GM21737 (cell line): ENCODE measurements around the gene GRIA3.

Experiments used
- ATAC-seq: cut with Tn5 transposase; IDR thresholded peaks from one replicate; pipeline ENCODE4 v1.9.1; 2021; ENCODE audit warnings: mild to moderate bottlenecking, moderate library complexity; ENCODE audit not compliant: unreplicated experiment

Gene GRIA3

GRCh38 chrX:123184219-123184865 lies at the start of gene GRIA3:
TSS of gene GRIA3 (plus strand) at chrX:123184278. CDS start at chrX:123184536, 258 bp downstream.
- ATAC-seq: no peak

GRCh38 chrX:123138473-123138872 lies 45.6 kb upstream of the GRIA3 start:
- ATAC-seq: no peak

GRCh38 chrX:123140454-123140853 lies 43.6 kb upstream of the GRIA3 start:
- ATAC-seq: no peak

- no peak for ATAC-seq
Observed at GRCh38 chrX:123140904-123141303, 43.2 kb upstream of the GRIA3 start.

GRCh38 chrX:123153846-123154335 lies 30.2 kb upstream of the GRIA3 start:
- no peak for ATAC-seq

GRCh38 chrX:123155327-123155726 lies 28.8 kb upstream of the GRIA3 start:
- no peak for ATAC-seq

- ATAC-seq: no peak
Observed at GRCh38 chrX:123157586-123157985, 26.5 kb upstream of the GRIA3 start.

GRCh38 chrX:123159403-123159802 lies 24.7 kb upstream of the GRIA3 start:
- no peak for ATAC-seq

- ATAC-seq: no peak
Observed at GRCh38 chrX:123167621-123168020, 16.5 kb upstream of the GRIA3 start.

- no peak for ATAC-seq
Observed at GRCh38 chrX:123169247-123169901, 14.7 kb upstream of the GRIA3 start.

GRCh38 chrX:123170546-123170945 lies 13.5 kb upstream of the GRIA3 start:
- no peak for ATAC-seq

GRCh38 chrX:123171781-123172180 lies 12.3 kb upstream of the GRIA3 start:
- ATAC-seq: no peak

GRCh38 chrX:123172869-123173268 lies 11.2 kb upstream of the GRIA3 start:
- ATAC-seq: no peak

- no peak for ATAC-seq
Observed at GRCh38 chrX:123173833-123174232, 10.2 kb upstream of the GRIA3 start.

GRCh38 chrX:123175366-123176122 lies 8.5 kb upstream of the GRIA3 start:
- ATAC-seq: no peak

- no peak for ATAC-seq
Observed at GRCh38 chrX:123181233-123181914, 2.7 kb upstream of the GRIA3 start.

- no peak for ATAC-seq
Observed at GRCh38 chrX:123184866-123185276, 793 bp downstream of the GRIA3 start.

GRCh38 chrX:123185721-123186120 lies 1.6 kb downstream of the GRIA3 start:
- ATAC-seq: no peak

- ATAC-seq: no peak
Observed at GRCh38 chrX:123186801-123187200, 2.7 kb downstream of the GRIA3 start.

- ATAC-seq: no peak
Observed at GRCh38 chrX:123188081-123188480, 4.0 kb downstream of the GRIA3 start.

- ATAC-seq: no peak
Observed at GRCh38 chrX:123189338-123189737, 5.3 kb downstream of the GRIA3 start.
